T-helper 22 cell (primary cell): ENCODE results near the gene CNIH1.
A peak's percentile ranks its signal among the peaks of the same experiment; 100 is the strongest.

Experiments used
- DNase-seq: peaks from one replicate; pipeline ENCODE4 v3.0.0-alpha.2; 2020; ENCODE audit warnings: low read depth

Gene CNIH1

DNA sequence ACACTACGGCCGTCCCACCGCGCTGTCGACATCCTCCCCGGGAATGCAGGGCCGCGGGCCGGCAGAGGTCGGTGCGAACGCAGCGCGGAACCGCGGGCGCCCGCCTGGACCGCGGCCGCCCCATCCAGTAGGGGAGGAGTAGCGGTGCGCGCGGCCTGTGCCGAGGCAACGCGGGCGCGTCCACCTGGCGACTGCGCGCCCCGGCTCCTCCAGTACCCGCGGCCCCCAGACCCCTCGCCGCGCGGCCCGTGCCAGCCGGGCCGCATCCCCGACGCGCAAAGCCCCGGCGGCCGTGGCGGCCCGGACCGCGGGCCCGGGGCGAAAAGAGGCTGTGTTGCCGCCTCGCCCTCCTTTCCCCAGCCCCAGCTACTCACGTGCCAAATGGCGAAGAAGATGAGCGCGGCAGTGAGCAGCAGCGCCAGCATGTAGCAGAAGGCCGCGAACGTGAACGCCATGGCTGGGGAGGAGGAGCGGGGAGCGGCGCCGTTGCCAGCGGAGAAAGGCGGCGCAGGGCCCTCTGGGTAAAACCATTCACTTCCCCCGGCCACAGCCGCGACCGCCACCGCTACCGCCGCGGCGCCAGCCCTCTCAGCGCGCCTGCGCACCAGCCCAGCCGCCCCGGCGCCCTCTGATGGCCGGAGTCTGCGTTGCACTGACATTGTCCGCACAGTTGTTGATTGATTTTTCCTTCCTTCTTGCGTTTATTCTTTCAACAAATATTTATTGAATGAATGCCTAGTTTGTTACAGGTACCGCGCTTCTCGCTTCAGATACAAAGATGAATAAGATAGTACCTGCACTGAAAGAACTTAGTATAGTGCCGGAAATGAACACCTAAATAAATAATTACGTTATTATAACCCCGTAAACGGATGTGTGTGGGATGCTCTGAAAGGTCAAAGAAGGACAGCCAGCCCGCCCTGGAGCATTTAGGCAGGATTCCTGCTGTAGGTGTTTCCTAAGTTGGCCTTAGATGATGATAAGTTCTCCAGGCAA, at the start of gene CNIH1:
Gene CNIH1, minus strand, starts transcription at position 502 of the 996 bp plus-strand sequence. Its CDS starts 47 bp downstream, at position 455.
- DNase-seq, result peak; percentile 84

DNA sequence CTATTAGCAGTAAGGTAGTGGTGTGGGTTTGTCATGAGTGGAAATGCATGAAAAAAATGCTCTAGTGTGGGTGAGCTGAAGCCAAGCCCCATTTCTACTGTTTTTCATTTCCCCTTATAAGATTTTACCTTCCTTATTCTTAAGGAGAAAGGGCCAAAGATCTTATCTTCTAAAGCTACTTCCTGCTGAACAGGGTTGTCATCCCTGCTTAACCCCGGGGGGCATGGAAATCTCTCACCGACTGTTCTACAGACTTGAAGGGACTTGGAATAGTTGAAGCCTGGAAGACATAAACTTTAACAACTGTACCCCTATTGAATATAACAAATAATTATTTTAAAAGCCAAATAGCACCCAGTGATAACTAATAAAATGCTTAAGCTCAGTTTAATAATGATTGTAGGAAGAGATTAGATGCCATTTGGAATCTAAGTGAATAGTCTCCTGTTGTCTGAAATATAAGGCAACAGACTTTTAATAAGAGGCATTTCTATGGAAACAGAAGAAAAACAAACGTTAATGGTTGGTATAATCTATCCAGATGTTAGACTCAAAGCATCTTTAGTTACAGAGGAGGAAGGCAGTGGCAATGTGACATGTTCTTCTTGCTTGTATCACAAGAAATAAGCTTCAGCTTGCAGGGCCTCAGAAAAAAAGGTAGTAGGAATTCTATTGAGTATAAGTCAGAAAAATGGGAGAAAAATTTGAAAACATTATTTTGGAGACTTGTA, 49.4 kb upstream of the CNIH1 start:
- DNase-seq, result no peak

DNA sequence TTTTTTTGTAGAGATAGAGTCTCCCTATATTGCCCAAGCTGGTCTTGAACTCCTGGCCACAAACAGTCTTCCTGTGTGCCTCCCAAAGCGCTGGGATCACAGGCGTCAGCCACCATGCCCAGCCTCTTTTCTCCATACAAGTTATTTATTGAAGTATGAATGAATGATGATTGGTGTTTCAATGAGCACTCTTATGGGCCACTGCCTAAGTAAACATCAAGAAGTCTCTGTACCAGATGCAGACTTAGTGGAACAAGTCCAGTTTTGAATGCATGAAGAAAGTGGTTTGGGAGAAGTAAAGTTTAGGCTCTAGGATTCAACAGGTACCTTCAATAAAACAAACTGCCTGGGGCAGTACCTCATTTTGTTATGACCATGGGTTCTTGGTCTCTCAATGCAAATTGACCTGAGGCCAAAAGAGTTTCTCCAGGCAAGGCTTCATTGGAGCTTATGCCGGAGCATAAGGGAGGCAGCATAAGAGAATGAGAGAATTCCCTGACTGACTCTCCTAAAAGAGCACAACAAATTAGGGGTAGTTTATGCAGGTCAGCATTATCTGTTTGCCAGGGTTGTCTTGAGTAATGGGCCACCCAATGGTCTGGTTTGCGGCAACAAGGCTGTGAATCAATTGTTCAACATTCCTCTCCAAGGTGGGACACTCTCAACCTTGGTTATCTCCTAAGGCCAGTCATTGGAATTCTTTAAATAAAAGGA, 48.7 kb upstream of the CNIH1 start:
- DNase-seq, result no peak

- no peak for DNase-seq
These were observed 48.1 kb upstream of the CNIH1 start for GRCh38 chr14:54489318-54489683.

DNA sequence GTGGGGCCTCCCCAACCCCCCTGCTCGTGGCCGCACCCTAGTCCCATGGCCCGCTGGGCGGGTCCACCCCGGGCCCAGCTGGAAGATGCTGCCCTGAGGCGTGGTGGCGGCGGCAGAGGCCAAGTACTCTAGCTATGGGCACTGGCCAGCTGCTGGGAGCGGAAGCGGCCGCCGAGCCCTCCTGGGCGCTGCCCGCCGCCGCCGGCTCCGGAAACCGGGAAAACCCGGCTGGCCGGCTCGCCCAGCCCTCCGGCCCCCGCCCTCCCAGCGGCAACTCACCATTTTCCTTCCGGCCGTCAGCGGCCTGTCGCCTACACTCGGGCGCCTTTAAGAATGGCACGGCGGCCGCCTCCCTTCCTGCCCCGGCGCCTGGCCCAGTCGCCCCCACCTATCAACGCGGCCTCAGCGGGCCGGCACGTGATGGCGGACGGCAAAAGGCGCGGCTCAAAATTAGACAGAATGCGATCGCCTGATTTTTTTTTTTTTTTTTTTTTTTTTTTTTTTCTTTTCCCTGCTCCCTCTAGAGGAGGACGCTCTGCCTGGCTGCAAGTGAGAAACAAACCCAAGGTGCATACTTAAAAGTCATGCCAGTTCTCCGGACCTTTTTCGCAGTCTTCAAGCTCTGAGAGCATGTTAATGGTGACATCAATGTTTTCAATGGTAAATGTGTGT, 47.6 kb upstream of the CNIH1 start, which contains the start of gene GMFB:
Gene GMFB, minus strand, starts transcription at position 335 of the 672 bp plus-strand sequence. Its CDS starts 53 bp downstream, at position 282.
- DNase-seq, result peak; percentile 85

DNA sequence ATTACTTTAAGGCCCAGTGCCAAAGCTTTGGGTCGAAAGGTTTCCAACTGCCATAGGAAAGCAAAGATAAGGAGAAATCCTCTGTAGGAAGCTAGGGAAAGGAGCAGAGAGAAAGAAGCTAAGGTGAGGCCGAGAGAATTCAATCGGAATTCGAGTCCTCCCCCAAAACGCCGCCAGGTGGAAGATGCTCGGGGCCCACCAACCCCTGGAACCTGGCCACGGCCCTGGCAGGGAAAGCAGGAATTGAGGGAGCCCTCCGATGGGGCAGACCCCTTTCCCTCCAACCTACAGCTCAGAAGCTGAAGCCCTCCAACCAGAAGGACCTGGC, 47.1 kb upstream of the CNIH1 start:
- DNase-seq, result no peak

DNA sequence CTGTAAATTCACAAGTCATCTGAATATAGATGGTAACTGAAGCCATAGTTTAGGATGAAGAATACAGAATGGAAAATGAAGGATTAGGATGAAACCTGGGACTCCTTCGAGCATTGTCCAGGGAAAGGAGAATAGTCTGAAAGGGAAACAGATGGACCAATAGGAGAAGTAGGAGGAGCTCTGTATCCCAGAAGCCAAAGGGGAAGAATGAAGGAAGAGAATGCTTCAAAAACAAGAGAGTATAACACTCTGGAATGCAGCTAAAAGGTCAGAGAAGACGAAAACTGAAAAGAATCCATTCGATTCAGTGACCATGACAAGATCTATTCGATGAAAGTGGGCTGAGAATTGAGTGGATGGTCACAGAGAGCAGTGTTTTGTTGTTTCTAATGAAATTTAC, 46.6 kb upstream of the CNIH1 start:
- no peak for DNase-seq

DNA sequence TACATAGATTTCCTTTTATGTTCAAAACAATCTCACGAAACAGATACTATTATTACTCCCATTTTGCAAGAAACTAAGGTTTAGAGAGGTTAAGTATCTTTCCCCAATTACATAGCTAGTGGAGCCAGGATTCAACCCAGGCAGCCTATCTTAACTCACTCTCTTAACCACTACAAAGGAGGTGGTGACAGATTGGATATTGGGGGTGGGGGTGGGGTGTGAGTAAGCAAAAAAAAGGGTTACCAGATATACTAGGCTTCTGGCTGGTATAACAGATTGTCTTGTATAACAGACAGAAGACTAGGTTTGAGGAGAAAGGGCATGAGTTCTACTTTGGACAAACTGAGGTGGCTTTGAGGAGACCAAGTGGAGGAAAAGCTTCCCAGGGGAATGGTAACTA, 45.5 kb upstream of the CNIH1 start:
- no peak for DNase-seq

GRCh38 chr14:54483846-54484245, 42.7 kb upstream of the CNIH1 start:
- DNase-seq, result no peak

GRCh38 chr14:54483073-54483745, 42.0 kb upstream of the CNIH1 start:
- no peak for DNase-seq

GRCh38 chr14:54481695-54482094, 40.5 kb upstream of the CNIH1 start:
- no peak for DNase-seq

GRCh38 chr14:54480830-54481562, 39.8 kb upstream of the CNIH1 start:
- DNase-seq, result no peak

GRCh38 chr14:54478636-54479215, 37.6 kb upstream of the CNIH1 start:
- no peak for DNase-seq

DNA sequence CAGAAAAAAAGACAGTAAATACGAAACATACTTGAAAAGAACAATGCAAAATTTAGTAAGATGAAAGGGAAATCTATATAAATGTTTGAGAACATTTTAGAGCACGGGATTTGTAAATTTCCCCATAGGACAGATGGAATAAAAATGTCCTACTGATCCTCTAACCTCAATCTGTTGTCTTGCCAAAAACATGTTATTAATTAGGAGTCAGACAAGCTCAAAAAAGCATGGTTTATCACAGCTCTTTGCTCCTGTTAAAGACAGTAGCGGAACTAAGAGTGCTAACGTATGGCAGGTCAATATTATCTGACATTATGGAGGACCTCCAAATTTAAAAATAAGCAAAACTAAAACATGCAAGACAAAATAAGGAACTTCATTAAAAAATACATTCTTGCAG, 34.7 kb upstream of the CNIH1 start:
- DNase-seq, result no peak

GRCh38 chr14:54475187-54475899, 34.2 kb upstream of the CNIH1 start:
- no peak for DNase-seq

DNA sequence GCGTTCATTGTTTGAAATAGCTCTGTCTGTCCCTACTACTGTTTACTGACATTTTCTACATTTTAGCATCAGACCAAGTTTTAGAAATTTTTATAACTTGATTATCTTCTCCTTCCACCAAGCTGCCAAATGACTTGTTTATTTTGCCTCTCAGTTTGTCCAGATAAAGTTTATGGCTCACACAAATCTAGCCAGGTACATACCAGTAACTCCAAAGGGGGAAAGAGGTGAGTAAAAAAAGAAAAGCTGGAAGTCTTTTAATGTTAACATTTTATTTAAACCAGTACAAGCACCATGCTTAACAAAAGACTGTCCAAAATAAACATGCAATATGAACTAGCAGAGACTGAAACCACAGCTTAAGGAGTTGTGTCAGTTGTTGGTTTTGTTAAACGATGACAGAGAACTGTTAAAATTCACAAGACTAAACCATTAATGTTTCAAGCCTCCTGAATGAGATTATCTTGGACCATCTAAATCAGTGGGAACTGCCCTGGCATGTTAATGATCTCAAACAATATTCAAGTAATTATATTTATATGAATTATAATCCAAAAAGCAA, 33.1 kb upstream of the CNIH1 start:
- no peak for DNase-seq

DNA sequence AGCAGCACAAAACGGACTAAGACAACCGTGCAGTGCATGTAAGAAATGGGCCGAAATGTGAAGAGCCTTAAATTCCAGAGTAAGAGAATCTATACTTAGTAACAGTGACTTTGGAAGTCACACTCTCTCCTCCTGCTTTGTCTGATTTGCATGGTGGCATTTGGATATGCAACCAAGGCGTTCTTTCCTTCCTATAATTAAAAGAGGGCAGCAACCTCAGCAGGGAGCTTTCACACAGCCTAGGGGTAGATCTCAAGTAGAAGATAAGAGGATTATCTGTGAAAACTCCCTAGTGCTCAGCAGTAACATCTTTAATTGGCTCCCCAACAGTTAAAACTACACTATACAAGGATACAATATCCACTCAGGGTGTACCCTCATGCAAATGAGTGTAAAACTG, 31.1 kb upstream of the CNIH1 start:
- no peak for DNase-seq

DNA sequence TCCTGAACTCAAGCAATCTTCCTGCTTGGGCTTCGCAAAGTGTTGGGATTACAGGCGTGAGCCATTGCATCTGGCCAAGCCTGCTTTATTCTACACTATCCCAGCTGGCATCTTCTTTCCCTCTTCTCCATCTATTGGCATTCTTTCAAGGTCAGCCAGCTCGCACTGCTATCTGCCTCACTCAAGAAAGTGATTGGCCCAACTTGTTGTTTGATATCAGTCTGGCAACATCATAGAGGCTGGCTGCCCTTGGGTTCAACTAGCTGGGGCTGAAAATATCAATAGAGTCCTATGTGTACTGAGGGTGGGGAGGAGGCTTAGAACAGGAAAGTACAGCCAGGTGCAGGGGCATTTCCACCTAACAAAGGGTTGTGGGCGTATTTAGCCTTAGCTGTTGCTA, 30.5 kb upstream of the CNIH1 start:
- DNase-seq, result no peak

DNA sequence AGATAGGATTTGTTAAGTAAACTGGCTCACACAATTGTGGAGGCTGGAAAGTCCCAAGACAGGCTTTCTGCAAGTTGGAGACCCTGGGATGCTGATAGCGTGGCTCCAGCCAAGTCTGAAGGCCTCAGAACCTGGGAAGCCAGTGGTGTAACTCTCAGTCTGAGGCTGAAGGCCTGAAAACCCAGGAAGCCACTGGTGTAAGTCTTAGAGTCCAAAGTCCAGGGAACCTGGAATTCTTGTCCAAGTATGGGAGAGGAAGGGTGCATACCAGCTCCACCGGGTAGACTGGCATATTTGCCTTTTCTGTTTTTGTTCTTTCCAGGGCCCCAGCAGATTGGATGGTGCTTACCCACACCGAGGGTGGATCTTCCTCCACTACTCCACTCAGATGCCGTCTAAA, 29.5 kb upstream of the CNIH1 start:
- DNase-seq, result no peak
